HG02973 (cell line): ENCODE data around the gene OSCP1.
A peak's percentile ranks its signal among the peaks of the same experiment; 100 is the strongest.

ENCODE experiments used
- ATAC-seq: cut with Tn5 transposase; IDR thresholded peaks from one replicate; pipeline ENCODE4 v1.9.1; 2021; ENCODE audit warnings: moderate library complexity; ENCODE audit not compliant: unreplicated experiment

Gene OSCP1

DNA sequence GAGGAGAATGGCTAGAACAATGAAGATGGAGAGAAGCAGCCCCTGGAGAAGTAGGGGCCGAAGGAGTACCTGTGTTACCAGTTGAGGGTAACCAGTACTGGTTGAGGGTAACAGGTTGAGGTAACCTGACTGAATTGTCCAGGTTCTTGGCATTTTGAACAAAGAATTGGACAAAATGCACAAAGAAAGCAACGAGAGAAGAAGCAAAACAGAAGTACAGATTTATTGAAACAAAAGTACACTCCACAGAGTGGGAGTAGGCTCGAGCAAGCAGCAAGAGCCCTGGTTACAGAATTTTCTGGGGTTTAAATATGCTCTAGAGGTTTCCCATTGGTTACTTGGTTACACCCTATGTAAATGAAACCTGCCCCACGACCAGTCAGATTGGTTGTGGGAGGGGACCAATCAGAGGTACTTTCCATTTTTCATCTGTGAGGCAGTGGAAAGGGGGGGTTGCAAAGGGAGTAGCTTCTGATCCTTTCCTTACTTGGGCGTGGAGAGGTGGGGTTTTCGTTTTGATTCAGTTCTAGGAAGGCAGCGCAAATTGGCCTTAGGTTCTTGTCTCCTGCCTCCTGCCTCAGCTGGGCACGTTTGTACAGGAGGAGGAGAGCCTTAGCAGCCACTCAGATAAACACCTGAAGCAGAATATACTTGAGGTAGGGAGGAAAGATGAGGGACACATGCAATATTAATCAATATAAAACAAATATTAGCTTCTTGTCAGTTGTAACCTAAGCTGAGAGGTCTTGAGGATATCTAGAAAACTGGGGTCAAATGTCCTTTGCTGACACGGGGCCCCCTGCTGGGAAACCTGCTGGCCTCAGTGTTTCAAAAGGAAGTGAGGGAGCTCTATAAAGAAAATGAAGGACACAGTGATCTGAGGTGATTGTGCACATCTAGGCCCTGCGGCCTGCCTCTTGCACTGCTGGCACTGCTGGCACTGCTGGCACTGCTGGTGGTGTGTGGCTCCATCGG is 38.3 kb downstream of the OSCP1 start:
- no peak for ATAC-seq

DNA sequence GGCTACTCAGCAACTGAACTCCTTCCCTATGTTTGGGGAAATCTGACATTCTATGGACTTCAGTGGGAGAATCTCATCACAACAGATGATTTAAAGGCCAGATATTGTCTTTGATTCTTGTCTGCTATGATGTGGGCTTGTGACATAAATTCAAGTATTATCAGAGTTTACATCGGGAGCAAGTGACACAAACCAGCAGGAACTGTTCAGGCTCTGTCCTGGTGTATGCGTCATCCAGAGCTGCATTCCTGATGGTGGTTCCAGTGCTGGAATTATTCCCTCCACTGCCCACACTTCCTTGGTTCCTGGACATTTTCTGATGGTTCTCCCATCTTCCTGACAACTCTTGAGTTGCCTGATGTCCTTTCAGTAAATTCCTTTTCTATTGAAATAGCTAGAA is 41.8 kb downstream of the OSCP1 start:
- no peak for ATAC-seq

DNA sequence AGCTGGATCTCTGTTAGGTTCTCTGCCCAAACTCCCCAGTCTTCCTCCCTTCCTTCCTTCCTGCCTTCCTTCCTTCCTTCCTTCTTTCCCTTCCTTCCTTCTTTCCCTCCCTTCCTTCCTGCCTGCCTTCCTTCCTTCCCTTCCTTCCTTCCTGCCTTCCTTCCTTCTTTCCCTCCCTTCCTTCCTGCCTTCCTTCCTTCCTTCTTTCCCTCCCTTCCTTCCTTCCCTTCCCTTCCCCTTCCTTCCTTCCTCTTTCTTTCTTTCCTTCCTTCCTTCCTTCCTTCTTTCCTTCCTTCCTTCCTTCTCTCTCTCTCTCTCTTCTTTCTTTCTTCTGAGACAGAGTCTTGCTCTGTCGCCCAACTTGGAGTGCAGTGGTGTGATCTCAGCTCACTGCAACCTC is 43.8 kb downstream of the OSCP1 start:
- no peak for ATAC-seq

DNA sequence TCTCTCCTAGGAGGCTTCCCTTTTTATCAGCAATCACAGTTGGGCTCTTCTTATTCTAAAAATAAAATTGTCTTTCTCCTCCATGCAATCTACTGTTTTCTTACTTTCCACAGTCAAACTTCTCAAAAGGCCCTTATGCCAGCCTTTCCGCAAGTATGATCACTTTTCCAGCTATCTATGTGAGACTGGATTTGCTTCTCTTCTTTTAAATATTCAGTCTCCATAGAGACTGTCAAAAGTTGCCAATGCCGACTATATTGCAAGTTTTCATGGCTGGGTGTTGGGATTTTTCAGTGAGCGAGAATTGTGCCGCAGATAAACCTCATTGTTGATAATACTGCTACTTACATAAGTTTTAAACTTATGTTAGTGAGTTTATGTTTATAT is 47.8 kb downstream of the OSCP1 start:
- ATAC-seq = no peak

DNA sequence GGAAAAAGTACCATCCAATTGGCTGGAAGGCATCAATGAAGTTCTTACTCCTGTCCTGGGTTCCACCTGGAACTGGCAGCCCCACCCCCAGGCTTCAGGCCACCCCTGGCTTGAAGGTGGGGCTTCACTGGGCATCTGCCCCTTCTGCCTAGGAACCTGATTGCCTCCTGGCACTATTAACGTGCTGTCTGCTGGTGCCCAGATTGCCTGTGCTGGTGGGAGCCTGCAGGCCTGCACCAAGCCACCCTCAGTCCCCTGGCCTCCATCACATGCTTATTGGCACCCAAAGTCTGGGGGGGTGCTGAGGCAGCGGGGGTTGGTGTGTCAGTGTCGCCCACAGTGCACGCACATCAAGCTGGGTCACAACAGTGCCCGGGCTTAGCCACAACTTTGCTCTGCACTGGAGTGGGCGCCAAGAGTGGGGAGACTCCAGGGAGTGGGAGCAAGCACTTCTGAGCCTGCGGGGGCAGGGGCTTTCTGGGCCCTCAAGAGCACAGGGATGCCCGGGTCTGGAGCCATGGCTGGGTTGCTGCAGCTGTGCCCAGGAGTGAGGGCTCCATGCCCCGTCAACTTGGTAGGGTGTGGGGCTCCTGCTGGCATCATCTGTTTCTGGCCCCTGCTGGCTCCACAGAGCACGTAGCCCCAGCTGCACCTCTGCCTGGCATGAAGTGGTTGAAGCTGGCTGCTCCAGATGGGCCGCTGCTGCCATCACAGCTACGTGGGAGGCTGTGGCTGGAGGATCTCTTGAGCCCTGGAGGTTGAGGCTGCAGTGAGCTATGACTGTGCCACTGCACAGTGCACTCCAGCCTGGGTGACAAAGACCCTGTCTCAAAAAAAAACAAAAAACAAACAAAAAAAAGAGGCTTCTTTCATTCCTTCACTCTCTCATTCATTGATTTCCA is 48.4 kb downstream of the OSCP1 start:
- ATAC-seq = no peak

DNA sequence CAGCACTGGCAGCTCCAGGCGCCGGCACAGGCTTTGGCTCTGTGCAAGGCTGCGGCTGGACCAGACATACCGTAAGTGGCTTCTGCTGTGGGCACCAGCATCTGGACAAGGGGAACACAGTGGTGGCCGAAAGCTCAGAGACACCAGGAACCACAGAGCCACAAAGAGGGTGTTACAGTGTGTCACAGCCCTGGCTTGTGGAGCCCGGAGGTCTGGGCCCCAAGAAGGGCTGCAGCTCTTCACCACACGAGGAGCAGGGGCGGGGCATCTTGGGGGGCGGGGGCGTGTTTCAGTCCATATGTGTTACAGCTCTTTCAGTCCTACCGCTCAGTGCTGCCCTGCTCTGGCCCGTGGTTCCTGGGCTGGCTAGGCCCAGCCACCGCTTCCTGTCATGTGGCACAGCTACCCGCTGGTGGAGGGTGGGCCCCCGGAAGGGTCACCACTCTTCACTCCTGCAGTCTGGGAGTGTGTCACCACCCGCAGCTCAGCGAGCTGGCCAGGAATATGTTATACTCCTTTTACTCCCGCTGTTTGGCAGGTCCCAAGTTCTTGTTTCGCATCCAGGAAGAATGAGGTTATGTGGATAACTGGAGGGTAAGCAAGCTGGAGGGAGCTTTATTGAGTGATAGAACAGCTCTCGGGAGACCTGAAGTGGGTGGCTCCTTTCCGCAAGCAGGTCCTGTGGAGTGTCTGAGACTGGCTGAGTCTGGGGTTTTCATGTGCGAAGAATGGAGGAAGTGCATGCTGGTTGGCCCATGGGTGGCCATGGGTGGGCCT is 49.2 kb downstream of the OSCP1 start:
- ATAC-seq = no peak

DNA sequence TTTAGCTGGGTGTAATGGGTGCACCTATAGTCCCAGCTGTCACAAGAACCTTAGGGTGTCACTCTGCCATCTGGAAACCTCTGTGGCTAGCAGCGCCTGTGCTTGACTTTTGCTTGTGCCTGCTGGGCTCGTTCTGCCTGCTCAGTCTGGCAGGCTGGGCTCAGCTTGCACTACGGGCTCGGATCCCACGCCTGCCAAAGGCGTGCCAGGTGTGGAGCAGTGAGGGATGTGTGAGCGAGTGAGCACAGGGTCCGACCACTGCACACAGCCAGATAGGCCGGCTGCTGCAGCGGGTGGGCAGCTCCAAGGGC is 49.8 kb downstream of the OSCP1 start:
- no peak for ATAC-seq

DNA sequence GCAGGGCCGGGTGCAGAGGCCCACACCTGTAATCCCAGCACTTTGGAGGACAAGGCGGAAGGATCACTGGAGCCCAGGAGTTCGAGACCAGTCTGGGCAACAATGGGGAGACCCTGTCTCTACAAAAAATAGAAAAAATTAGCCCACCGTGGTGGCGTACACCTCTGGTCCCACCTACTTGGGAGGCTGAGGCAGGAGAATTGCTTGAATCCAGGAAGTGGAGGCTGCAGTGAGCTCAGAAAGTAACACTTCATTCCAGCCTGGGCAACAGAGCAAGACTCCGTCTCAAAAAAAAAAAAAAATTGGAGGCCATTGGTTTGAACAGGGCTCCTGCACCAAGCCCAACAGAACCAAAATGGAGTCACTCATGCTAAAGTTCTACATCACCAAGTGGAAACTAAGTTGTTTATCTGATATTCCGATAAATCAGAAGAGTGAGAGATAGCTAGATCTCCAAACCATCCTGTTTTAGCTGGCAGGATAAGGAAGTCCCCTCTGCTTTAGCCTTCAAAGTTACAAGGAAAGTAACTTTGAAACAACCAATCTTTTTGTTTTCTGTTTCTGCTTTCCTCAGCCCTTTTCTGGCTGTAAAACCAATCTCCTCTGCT is 51.8 kb downstream of the OSCP1 start:
- no peak for ATAC-seq

DNA sequence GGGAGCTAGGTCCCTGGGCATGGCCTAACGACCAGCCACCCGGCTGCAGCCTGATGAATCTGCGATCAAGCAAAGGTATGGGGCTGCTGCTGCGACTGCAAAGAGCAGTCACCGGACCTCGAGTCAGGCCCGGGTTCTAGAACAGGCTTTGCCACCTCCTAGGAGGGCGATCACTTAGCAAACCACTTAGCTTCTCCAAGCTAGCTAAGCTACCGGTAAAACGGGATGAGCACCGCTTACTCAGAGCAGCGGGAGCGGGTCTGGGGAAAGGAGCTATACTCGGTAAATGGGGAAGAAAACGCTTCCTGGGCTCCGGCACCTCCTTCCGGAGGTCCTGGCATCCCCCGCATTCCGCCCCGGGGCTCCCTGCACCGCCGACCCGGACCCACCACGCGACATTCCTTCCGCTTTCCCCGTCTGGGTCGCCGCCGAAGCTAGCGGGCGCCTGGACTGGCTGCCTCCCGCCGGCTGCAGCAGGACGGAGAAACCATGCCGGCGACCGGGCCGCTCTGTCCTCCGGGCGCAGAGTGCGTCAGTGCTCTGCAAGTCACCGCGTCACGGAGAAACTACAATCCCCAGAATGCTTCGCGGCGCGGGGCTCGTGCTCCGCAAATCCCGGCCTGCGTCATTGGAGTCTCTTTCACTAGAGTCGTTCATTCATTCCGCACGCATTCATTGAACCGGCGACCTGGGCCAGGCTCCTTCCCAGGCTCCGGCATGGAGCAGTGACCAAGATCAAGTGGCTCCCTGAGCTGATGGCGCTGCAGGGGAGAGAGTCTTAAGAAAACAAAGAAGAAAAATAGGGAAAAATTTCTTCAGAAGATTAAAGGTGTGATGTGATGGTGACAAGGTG is 52.6 kb downstream of the OSCP1 start, which contains the start of gene LSM10:
LSM10 (minus strand) TSS at position 531 of the 853 bp plus-strand sequence. CDS start 3,779 bp downstream, outside the sequence.
- ATAC-seq = peak; percentile 69

DNA sequence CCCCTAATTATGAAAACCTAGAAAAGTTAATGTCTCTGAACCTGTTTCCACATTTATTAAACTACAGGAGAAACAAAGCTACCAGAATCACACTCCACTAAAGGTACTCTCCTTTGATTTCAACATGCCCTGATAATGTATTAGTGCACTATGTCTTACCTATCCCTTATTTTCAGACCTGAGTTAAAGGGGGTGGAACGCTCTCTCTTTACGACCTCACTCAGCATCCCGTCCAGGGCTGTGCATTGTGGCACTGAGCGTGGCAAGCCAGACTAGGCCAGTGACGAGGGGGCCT is 53.2 kb downstream of the OSCP1 start:
- ATAC-seq = peak; percentile 16

DNA sequence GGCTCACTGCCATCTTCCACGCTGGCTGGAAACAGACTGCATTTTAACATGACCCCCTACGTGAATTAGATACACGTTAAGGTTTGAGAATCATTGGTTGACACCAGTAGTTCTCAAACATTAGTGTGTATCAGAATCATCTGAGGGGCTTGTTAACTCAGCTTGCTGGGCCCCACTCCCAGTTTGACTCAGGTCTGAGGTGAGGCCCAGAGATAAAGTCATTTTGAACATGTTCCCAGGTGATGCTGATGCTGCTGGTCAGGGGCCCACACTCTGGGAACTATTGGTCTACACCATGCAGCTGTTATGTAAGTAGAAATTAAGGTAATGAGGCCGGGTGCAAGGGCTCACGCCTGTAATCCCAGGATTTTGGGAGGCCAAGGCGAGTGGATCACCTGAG is 53.9 kb downstream of the OSCP1 start:
- no peak for ATAC-seq

DNA sequence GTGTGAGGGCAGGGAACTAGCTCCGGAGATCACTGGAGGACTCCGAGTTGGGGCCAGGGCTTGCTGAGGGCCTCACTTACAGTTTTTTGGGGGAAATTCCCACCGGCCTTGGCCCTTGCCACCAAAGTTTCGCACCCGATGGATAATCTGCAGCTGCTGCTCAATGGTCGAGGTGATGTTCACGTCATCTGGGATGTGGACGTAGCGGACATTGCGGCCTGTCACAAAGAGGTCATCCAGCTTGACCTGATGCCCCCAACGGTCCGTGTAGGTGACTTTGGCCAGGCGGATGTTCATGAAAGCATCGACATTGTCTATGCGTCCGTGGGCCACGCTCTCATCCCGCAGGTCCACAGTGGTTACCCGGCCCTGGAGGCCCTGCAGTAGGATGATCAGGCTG is 56.6 kb downstream of the OSCP1 start:
- no peak for ATAC-seq

DNA sequence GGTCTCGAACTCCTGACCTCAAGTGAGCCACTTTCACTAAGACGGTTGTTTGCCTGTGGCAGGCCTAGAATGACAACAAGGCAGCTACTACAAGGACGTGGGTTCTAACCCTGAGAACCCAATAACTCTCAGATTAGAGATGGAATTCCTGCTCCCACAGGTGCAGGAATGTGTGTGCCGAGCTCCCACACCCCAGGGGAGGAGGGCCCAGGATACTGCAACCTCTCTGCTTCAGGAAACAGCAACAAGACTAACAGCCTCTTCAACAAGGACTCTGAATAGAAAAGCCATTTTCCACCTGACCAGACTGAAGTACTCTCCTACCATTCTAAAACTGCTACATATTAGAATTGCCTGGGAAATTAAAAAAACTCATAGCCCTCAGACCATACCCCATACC is 57.4 kb downstream of the OSCP1 start:
- ATAC-seq = no peak

DNA sequence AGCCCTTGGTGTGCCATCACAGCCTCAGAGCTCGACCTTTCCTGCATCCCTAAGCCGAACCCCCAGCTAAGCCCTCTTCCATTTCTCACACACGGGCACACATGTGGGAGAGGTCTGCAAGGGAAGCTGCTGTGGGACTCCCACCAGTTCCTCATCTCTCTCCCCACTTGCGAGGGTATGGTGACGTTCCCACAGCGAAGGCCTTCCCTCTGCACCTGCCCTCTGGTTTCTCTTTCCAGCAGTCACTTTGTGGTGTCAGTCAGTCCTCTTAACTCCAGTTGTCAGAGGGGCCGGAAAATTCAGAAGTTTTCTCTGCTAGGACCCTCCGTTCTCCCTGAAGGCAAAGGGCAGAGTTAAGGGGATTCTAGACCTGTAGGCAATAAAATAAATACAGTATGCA is 59.0 kb downstream of the OSCP1 start:
- ATAC-seq = no peak

DNA sequence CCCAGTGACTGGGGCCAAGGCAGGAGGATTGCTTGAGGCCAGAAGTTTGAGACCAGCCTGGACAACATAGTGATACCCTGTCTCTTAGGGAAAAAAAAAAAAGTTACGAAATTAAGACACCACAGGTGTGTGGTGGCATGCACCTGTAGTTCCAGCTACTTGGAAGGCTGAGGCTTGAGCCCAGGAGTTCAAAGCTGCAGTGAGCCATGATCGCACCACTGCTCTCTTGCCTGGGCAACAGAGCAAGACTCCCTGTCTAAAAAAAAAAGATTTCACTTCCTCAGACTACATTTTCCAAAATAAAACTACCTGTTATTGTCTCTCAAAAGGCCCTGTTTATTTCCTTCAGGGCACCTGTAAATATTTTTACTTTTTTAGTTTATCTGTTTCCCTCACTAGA is 59.8 kb downstream of the OSCP1 start:
- no peak for ATAC-seq

DNA sequence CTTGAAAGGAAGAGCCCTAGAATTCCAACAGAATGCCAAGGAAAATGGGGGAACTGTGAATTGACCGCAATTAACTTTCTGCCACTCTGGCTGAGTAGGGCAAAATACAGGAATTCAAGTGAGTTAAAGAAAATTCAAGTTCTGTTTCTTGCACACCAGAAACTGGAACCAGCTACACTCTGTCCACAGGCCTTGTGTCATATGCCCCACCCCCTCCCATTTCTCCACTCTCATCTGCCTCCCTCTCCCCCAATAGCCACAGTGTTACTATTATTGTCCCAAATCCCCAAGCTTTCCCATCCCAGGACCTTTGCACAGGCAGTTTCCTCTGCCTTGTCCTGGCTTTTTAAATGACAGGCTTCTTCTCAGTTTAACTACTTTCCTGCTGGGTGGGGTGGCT is 60.3 kb downstream of the OSCP1 start:
- no peak for ATAC-seq

DNA sequence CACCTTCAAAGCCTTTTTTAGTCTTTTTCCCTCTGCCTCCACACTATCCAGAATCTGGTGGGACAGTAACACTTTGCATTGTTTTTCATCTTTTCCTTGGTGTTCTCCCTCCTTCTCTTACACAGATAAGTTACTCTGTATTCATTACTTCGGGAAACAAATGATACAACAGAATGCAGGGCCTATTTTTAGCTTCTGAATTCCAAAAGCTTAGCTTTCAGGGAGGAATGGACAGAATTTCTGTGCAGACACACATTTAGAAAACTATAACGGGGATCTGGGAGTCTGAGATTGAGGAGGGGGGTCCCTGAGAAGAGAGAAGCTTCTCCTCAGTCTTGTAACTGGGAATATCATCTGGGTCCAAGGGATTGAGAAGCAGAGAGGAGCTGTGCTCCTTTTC is 61.0 kb downstream of the OSCP1 start:
- no peak for ATAC-seq

DNA sequence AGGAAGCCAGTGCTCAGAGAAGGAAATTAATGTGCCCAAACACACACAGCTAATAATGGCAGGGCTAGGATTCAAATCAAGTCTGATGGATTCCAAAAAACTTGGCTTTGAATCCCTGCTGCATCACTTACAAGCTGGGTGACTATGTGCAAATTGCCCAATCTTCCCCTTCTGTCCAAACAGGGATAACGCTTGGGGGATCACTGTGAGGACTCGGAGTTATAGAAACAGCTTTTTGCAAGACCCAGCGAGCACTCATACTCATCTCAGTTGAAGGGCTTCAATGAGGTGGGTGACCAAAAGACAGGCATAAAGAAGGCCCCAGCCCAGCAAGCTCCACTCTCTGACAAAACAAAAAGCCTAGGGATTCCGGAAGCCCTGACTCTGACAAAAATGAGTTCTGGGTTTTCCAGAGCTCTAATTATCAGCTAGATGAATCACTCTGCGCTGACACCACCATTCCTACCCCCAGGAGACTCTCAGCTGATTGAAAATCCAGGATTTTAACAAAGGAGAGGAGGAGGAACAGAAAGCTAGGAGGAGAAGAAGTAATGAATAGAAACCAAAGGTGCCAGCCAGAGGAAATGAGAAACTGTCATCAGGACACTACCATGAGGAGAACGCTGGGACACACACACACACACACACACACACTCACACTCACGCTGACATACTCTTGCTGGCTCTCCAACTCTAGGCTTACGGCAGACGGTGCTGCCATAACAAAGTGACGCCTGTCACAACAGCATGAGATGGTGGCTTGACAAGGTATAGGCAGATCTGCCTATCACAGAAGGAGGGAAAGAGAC is 62.9 kb downstream of the OSCP1 start:
- no peak for ATAC-seq
